Measurements from ENCODE around the gene WDR33.

DNA sequence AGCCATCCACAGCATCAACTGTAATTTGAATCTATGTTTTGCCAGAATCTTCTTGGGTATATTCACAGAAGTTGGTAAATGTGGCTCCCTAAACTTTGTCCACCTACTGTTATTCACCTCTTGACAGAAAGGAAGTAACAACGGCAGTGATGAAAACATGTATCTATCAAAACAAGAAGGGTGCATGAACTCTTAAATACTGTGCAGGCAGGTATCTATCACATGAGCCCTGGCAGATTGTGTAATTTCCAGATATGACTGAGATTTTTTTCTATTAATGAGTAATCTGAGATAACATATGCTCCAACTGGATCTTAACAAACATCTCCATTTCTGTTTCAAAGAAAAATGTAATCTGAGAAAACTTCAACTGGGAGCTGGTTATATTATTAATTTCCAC lies 73.1 kb downstream of the WDR33 start:
- no peak for TF ChIP-seq CTCF (IDR thresholded peaks at IDR 0.05)
- no peak for TF ChIP-seq POLR2A (IDR thresholded peaks at IDR 0.05)
